Natural killer cell (primary cell): ENCODE measurements around the gene PBX2. TPM values are rescaled to one million over a fixed set of nuclear protein-coding genes. Genes with fewer than 3 reads are reported as not detected.

ENCODE experiments used
- ATAC-seq, 3 donors: fragments of 150-1000 bp in 2 of 3; fragments of 200-7000 bp in 1 of 3; cut with Tn5 transposase; 1 replicate in 1 of 3; 2 replicates in 2 of 3; pipeline ENCODE4 v1.10.0; 2021; ENCODE audit warnings: mild to moderate bottlenecking in 2 of 3, moderate library complexity in 2 of 3
- DNase-seq, 2 donors: peaks; one replicate each; pipeline versions ENCODE4 v3.0.0 to v3.0.0-alpha.2; 2013 to 2021; ENCODE audit warnings: mixed read lengths in 1 of 2
- H3K27ac ChIP-seq: one replicate; pipeline ENCODE4 v1.5.1; 2013; ENCODE audit warnings: mild to moderate bottlenecking, low read length
- H3K27me3 ChIP-seq: one replicate; pipeline ENCODE4 v1.6.1; 2013; ENCODE audit warnings: low read length; ENCODE audit not compliant: control insufficient read depth, insufficient read depth
- H3K36me3 ChIP-seq: one replicate; pipeline ENCODE4 v1.6.1; 2013; ENCODE audit warnings: low read length; ENCODE audit not compliant: control insufficient read depth, insufficient read depth
- H3K4me1 ChIP-seq: one replicate; pipeline ENCODE4 v1.6.1; 2013; ENCODE audit warnings: low read length; ENCODE audit not compliant: control insufficient read depth, insufficient read depth
- H3K4me3 ChIP-seq: one replicate; pipeline ENCODE4 v1.5.1; 2013; ENCODE audit warnings: low read length
- H3K9me3 ChIP-seq: one replicate; pipeline ENCODE4 v1.6.1; 2013; ENCODE audit warnings: low read length; ENCODE audit not compliant: control insufficient read depth, insufficient read depth
- H3K27ac Mint-ChIP-seq, 2 donors: one replicate each; pipeline ENCODE4 v1.8.0; 2022; ENCODE audit warnings: mild to moderate bottlenecking in 2 of 2, mixed read lengths in 2 of 2, moderate library complexity in 1 of 2
- H3K27me3 Mint-ChIP-seq, 2 donors: one replicate each; pipeline ENCODE4 v1.8.0; 2022; ENCODE audit warnings: low read depth in 2 of 2, mixed read lengths in 2 of 2
- H3K36me3 Mint-ChIP-seq: one replicate; pipeline ENCODE4 v1.8.0; 2022; ENCODE audit warnings: mixed read lengths
- H3K4me1 Mint-ChIP-seq, 2 donors: one replicate each; pipeline ENCODE4 v1.8.0; 2022; ENCODE audit warnings: mixed read lengths in 2 of 2
- H3K4me3 Mint-ChIP-seq: one replicate; pipeline ENCODE4 v1.8.0; 2022; ENCODE audit warnings: mild to moderate bottlenecking, moderate library complexity, mixed read lengths
- H3K9me3 Mint-ChIP-seq, 2 donors: one replicate each; pipeline ENCODE4 v1.8.0; 2022; ENCODE audit warnings: mixed read lengths in 2 of 2
- CTCF ChIP-seq: fragments of 200-600 bp; IDR thresholded peaks from one replicate; pipeline ENCODE4 v1.8.0; 2022; ENCODE audit warnings: antibody characterized with exemption
- WGBS: methylation state at CpG from one replicate; pipeline ENCODE4 v1.1.7; 2013; ENCODE audit warnings: missing lambda C conversion rate; ENCODE audit not compliant: insufficient coverage; 5-methylcytosine and 5-hydroxymethylcytosine counted together
- intact Hi-C: fragments of 100-400 bp; cut with micrococcal nuclease; formaldehyde crosslinking; loops from one replicate; pipeline ENCODE4 v1.14.2; 2022
- total RNA-seq, 4 donors: library from RNA; stranded (reverse); fragments of 120-200 nt in 1 of 4; gene quantifications; one replicate each; pipeline versions ENCODE4 v1.2.3 to v1.2.4, GENCODE V29; 2013 to 2022

The PBX2 gene
- total RNA-seq, 3 donors from 2014 or later (not counting 1 experiment from before 2014, with no cell fraction given) = 111 to 116 (median 112) TPM

DNA sequence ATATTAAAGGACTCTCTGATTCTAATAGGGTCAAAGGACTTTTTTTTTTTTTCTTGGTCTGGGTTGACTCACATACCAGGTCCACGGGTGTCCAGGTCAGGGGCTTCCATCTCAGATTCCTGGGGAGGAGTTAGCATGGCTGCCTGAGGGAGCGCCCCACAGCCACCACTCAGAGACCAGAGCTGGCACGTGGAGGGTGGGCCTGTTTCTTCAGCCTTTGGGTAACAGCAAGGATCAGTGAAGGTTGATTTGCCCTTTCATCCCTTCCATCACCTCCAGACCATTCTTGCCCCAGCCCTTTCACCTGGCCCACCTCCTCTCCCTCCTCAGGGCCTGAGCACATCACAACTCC, 8.3 kb upstream of the PBX2 start:
- H3K27ac ChIP-seq = no peak overlapping the region
- H3K36me3 Mint-ChIP-seq = no peaks in the 10 kb centered on the region
- no peaks in the 10 kb centered on the region for H3K9me3 Mint-ChIP-seq
- H3K36me3 ChIP-seq = no peaks in the 10 kb centered on the region
- H3K4me1 Mint-ChIP-seq = peaks cover 34 to 39% of the 10 kb centered on the region in 2 donors
- H3K27ac Mint-ChIP-seq = peak overlapping the region; percentile 60 to 71
- H3K4me1 ChIP-seq = peaks cover 35% of the 10 kb centered on the region
- H3K4me3 ChIP-seq = no peak overlapping the region
- no peak for ATAC-seq
- H3K9me3 ChIP-seq = no peaks in the 10 kb centered on the region
- no peaks in the 10 kb centered on the region for H3K27me3 Mint-ChIP-seq
- 93% methylated on average over 3 of the region's 3 CpGs for WGBS
- DNase-seq = no peak
- intact Hi-C loops = loop anchor here (5.0 to 10.0 kb wide), 3 partner anchors 224 to 774 kb away; partner anchors contain the start of genes DXO and PSMB8
- no peak for TF ChIP-seq CTCF
- H3K27me3 ChIP-seq = no peaks in the 10 kb centered on the region
- peak overlapping the region; percentile 42 for H3K4me3 Mint-ChIP-seq

GRCh38 chr6:32196682-32197616, 6.9 kb upstream of the PBX2 start:
- peaks cover 37 to 53% of the 10 kb centered on the region in 2 donors for H3K4me1 Mint-ChIP-seq
- Histone ChIP-seq H3K27me3 (no peaks in the 10 kb centered on the region), H3K4me1 (peaks cover 47% of the 10 kb centered on the region), H3K36me3 (no peaks in the 10 kb centered on the region), H3K9me3 (no peaks in the 10 kb centered on the region), H3K4me3 (peak overlapping the region; percentile 100), H3K27ac (peak overlapping the region; percentile 100)
- H3K27ac Mint-ChIP-seq = peak overlapping the region; percentile 99
- ATAC-seq (no peak), DNase-seq (peak in 1 of 2 donors; percentile 48)
- peak overlapping the region; percentile 98 for H3K4me3 Mint-ChIP-seq
- H3K36me3 Mint-ChIP-seq = no peaks in the 10 kb centered on the region
- no peak for TF ChIP-seq CTCF
- WGBS = 56% methylated on average over 27 of the region's 28 CpGs
- no peaks in the 10 kb centered on the region for H3K27me3 Mint-ChIP-seq
- no peaks in the 10 kb centered on the region for H3K9me3 Mint-ChIP-seq
- intact Hi-C loops = loop anchor here (5.0 to 10.0 kb wide), 3 partner anchors 222 to 775 kb away; partner anchors contain the start of genes DXO and PSMB8

GRCh38 chr6:32195902-32196681, 6.1 kb upstream of the PBX2 start:
- peak overlapping the region; percentile 100 for H3K27ac ChIP-seq
- Mint-ChIP-seq H3K36me3 (no peaks in the 10 kb centered on the region), H3K27ac (peak overlapping the region; percentile 99), H3K27me3 (no peaks in the 10 kb centered on the region), H3K4me1 (peaks cover 44 to 61% of the 10 kb centered on the region in 2 donors), H3K9me3 (no peaks in the 10 kb centered on the region), H3K4me3 (peak overlapping the region; percentile 98)
- intact Hi-C loops = loop anchor here (1.0 to 10.0 kb wide), 6 partner anchors 18 to 776 kb away; partner anchors contain the start of genes ATF6B, DXO, PPT2 and PSMB8
- H3K27me3 ChIP-seq = no peaks in the 10 kb centered on the region
- peak; percentile 68 to 80 for DNase-seq
- WGBS = under 1% methylated on average over 53 of the region's 58 CpGs
- H3K4me3 ChIP-seq = peak overlapping the region; percentile 100
- H3K36me3 ChIP-seq = peaks cover 4% of the 10 kb centered on the region
- H3K9me3 ChIP-seq = no peaks in the 10 kb centered on the region
- no peak for TF ChIP-seq CTCF
- peak; percentile 1 to 3 (median 3) for ATAC-seq
- H3K4me1 ChIP-seq = peaks cover 56% of the 10 kb centered on the region
